ENCODE measurements around the gene HSF5. TPM values are rescaled to one million over a fixed set of nuclear protein-coding genes. Genes with fewer than 3 reads are reported as not detected.
A peak's percentile ranks its signal among the peaks of the same experiment; 100 is the strongest.

HSF5 gene
- total RNA-seq, 1 experiment from 2014 or later: not detected

- Histone ChIP-seq H3K9me3 (ENCODE audit: control insufficient read depth in 1 of 2, insufficient read depth in 1 of 2, low read depth in 1 of 2, low read length in 2 of 2) (no peaks in the 10 kb centered on the region), H3K4me3 (replicated peaks in 1 of 2; ENCODE audit: low read depth in 1 of 2, low read length in 2 of 2) (peak overlapping the region; percentile 66 to 68; a peak in 3 of 4 replicates), H3K4me2 (ENCODE audit: low read length) (peak overlapping the region; percentile 86), H3K9me2 (ENCODE audit: insufficient read depth) (no peaks in the 10 kb centered on the region), H3K27me3 (ENCODE audit: insufficient read depth, low read length) (no peaks in the 10 kb centered on the region), H3K79me2 (ENCODE audit: insufficient read depth, low read length) (peaks cover 86% of the 10 kb centered on the region), H3K4me1 (ENCODE audit: control insufficient read depth in 1 of 2, insufficient read depth in 2 of 2, low read length in 2 of 2) (peaks cover 78 to 94% of the 10 kb centered on the region in 2 experiments), H3K9ac (ENCODE audit: low read length) (peak overlapping the region; percentile 80), H3K36me3 (ENCODE audit: control insufficient read depth in 1 of 2, insufficient read depth in 2 of 2, low read length in 2 of 2) (peaks cover 0 to 8% of the 10 kb centered on the region in 2 experiments; a peak in 2 of 4 replicates), H4K20me1 (ENCODE audit: insufficient read depth) (no peaks in the 10 kb centered on the region), H2AFZ (ENCODE audit: low read depth, low read length, poor library complexity, severe bottlenecking) (no peak overlapping the region), H3K27ac (ENCODE audit: low read depth, low read length) (peak overlapping the region; percentile 78; the same call in 1 of the 2 replicates)
- RAD21 ChIA-PET (ENCODE audit: low non-redundant PET in 1 of 2, low total read pairs in 2 of 2, uncharacterized antibody in 2 of 2, unreplicated experiment in 2 of 2): no interaction called here
- no peak for DNase-seq (ENCODE audit: low read depth, low spot score)
- POLR2A ChIA-PET: interaction anchor here (0.6 to 4.6 kb wide), 8 partner anchors 9 to 217 kb away, joined by 3 to 54 read pairs (median 4); partner anchors contain the start of gene SUPT4H1
- BruUV-seq (replicated peaks): no TSS peak
- CTCF ChIA-PET: interaction anchor here (1.3 to 1.8 kb wide), 3 partner anchors 62 to 214 kb away, joined by 3 to 5 read pairs (median 4); partner anchors contain the start of gene SUPT4H1
- no peak for TF ChIP-seq RAD21 (IDR thresholded peaks at IDR 0.05; ENCODE audit: low read depth)
- TF ChIP-seq TCF7L2 (IDR thresholded peaks at IDR 0.05; ENCODE audit: borderline replicate concordance, extremely low read depth, insufficient read depth, insufficient read length): no peak
- TF ChIP-seq, protein P1, sequence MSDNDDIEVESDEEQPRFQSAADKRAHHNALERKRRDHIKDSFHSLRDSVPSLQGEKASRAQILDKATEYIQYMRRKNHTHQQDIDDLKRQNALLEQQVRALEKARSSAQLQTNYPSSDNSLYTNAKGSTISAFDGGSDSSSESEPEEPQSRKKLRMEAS (IDR thresholded peaks at IDR 0.05): no peak
- TF ChIP-seq SRF (IDR thresholded peaks at IDR 0.05; ENCODE audit: low read depth): no peak
- TF ChIP-seq, protein P2, sequence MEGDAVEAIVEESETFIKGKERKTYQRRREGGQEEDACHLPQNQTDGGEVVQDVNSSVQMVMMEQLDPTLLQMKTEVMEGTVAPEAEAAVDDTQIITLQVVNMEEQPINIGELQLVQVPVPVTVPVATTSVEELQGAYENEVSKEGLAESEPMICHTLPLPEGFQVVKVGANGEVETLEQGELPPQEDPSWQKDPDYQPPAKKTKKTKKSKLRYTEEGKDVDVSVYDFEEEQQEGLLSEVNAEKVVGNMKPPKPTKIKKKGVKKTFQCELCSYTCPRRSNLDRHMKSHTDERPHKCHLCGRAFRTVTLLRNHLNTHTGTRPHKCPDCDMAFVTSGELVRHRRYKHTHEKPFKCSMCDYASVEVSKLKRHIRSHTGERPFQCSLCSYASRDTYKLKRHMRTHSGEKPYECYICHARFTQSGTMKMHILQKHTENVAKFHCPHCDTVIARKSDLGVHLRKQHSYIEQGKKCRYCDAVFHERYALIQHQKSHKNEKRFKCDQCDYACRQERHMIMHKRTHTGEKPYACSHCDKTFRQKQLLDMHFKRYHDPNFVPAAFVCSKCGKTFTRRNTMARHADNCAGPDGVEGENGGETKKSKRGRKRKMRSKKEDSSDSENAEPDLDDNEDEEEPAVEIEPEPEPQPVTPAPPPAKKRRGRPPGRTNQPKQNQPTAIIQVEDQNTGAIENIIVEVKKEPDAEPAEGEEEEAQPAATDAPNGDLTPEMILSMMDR (IDR thresholded peaks at IDR 0.05 in 2 of 3, conservative IDR thresholded peaks at IDR 0.05 in 1 of 3; ENCODE audit: borderline replicate concordance in 1 of 3, insufficient read depth in 1 of 3, low read depth in 2 of 3, low read length in 2 of 3): no peak
- no peak for TF ChIP-seq CBX3 (IDR thresholded peaks at IDR 0.05; ENCODE audit: low read depth)
- no peak for TF ChIP-seq POLR2A (IDR thresholded peaks at IDR 0.05; ENCODE audit: borderline replicate concordance, extremely low read depth, insufficient read depth, insufficient read length)
- no peak for TF ChIP-seq JUND (IDR thresholded peaks at IDR 0.05)
- no peak for TF ChIP-seq FOSL1 (IDR thresholded peaks at IDR 0.05; ENCODE audit: low read depth)
- TF ChIP-seq ZFX (IDR thresholded peaks at IDR 0.05): no peak
- TF ChIP-seq SIN3A (IDR thresholded peaks at IDR 0.05; ENCODE audit: low read depth): no peak
- TF ChIP-seq CEBPB (IDR thresholded peaks at IDR 0.05; ENCODE audit: low read depth): no peak
- no peak for TF ChIP-seq EGR1 (IDR thresholded peaks at IDR 0.05; ENCODE audit: low read depth)
- TF ChIP-seq EZH2phosphoT487 (IDR thresholded peaks at IDR 0.05; ENCODE audit: borderline replicate concordance): no peak
- TF ChIP-seq ELF1 (IDR thresholded peaks at IDR 0.05; ENCODE audit: borderline replicate concordance, low read depth): no peak
- TF ChIP-seq, protein P3, sequence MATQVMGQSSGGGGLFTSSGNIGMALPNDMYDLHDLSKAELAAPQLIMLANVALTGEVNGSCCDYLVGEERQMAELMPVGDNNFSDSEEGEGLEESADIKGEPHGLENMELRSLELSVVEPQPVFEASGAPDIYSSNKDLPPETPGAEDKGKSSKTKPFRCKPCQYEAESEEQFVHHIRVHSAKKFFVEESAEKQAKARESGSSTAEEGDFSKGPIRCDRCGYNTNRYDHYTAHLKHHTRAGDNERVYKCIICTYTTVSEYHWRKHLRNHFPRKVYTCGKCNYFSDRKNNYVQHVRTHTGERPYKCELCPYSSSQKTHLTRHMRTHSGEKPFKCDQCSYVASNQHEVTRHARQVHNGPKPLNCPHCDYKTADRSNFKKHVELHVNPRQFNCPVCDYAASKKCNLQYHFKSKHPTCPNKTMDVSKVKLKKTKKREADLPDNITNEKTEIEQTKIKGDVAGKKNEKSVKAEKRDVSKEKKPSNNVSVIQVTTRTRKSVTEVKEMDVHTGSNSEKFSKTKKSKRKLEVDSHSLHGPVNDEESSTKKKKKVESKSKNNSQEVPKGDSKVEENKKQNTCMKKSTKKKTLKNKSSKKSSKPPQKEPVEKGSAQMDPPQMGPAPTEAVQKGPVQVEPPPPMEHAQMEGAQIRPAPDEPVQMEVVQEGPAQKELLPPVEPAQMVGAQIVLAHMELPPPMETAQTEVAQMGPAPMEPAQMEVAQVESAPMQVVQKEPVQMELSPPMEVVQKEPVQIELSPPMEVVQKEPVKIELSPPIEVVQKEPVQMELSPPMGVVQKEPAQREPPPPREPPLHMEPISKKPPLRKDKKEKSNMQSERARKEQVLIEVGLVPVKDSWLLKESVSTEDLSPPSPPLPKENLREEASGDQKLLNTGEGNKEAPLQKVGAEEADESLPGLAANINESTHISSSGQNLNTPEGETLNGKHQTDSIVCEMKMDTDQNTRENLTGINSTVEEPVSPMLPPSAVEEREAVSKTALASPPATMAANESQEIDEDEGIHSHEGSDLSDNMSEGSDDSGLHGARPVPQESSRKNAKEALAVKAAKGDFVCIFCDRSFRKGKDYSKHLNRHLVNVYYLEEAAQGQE (IDR thresholded peaks at IDR 0.05; ENCODE audit: low read depth): no peak
- TF ChIP-seq ZBTB33 (IDR thresholded peaks at IDR 0.05; ENCODE audit: extremely low read depth, insufficient replicate concordance, low read length): no peak
- TF ChIP-seq SP1 (IDR thresholded peaks at IDR 0.05; ENCODE audit: low read depth): no peak
- no peak for TF ChIP-seq YY1 (IDR thresholded peaks at IDR 0.05; ENCODE audit: extremely low read depth, insufficient replicate concordance, low read depth, low read length)
- ATAC-seq: no peak
- intact Hi-C loops (cut with micrococcal nuclease): no loop called here
These were observed 74.5 kb downstream of the HSF5 start for GRCh38 chr17:58413684-58414083.
